ENCODE measurements around the gene ARHGDIG. TPM values are rescaled to one million over a fixed set of nuclear protein-coding genes. Genes with fewer than 3 reads are reported as not detected.

Gene ARHGDIG
- total RNA-seq, 1 donor from 2014 or later, result 7.0 TPM

GRCh38 chr16:259814-260253 lies 20.6 kb upstream of the ARHGDIG start:
- H3K4me1 ChIP-seq, result no peaks in the 10 kb centered on the region
- intact Hi-C loops (cut with micrococcal nuclease), result no loop called here
- no peaks in the 10 kb centered on the region for H3K9me3 ChIP-seq (replicated peaks)
- TF ChIP-seq CTCF (IDR thresholded peaks at IDR 0.05; ENCODE audit: borderline replicate concordance), result no peak
- peaks cover 90% of the 10 kb centered on the region for H3K36me3 ChIP-seq
- H3K27me3 ChIP-seq (ENCODE audit: low read depth), result no peaks in the 10 kb centered on the region
- no peak overlapping the region for H3K27ac ChIP-seq (replicated peaks)
- DNase-seq, result no peak
- H3K4me3 ChIP-seq, result no peak overlapping the region

- H3K27me3 ChIP-seq (ENCODE audit: low read depth), result no peaks in the 10 kb centered on the region
- peaks cover 89% of the 10 kb centered on the region for H3K36me3 ChIP-seq
- no peak overlapping the region for H3K27ac ChIP-seq (replicated peaks)
- intact Hi-C loops (cut with micrococcal nuclease), result no loop called here
- TF ChIP-seq CTCF (IDR thresholded peaks at IDR 0.05; ENCODE audit: borderline replicate concordance), result no peak
- H3K4me1 ChIP-seq, result no peaks in the 10 kb centered on the region
- no peak overlapping the region for H3K4me3 ChIP-seq
- no peak for DNase-seq
- no peaks in the 10 kb centered on the region for H3K9me3 ChIP-seq (replicated peaks)
Observed at GRCh38 chr16:260326-260725, 20.1 kb upstream of the ARHGDIG start.

- H3K4me3 ChIP-seq, result no peak overlapping the region
- no peaks in the 10 kb centered on the region for H3K9me3 ChIP-seq (replicated peaks)
- peaks cover 81% of the 10 kb centered on the region for H3K36me3 ChIP-seq
- no peak overlapping the region for H3K27ac ChIP-seq (replicated peaks)
- H3K4me1 ChIP-seq, result no peaks in the 10 kb centered on the region
- intact Hi-C loops (cut with micrococcal nuclease), result no loop called here
- H3K27me3 ChIP-seq (ENCODE audit: low read depth), result no peaks in the 10 kb centered on the region
- no peak for TF ChIP-seq CTCF (IDR thresholded peaks at IDR 0.05; ENCODE audit: borderline replicate concordance)
- DNase-seq, result no peak
Observed at GRCh38 chr16:261031-261691, 19.2 kb upstream of the ARHGDIG start.

- no peak for TF ChIP-seq CTCF (IDR thresholded peaks at IDR 0.05; ENCODE audit: borderline replicate concordance)
- no peak for DNase-seq
- H3K36me3 ChIP-seq, result peaks cover 71% of the 10 kb centered on the region
Observed at GRCh38 chr16:262121-262745, 18.2 kb upstream of the ARHGDIG start.

GRCh38 chr16:263182-263774 lies 17.1 kb upstream of the ARHGDIG start:
- H3K27ac ChIP-seq (replicated peaks), result no peak overlapping the region
- no peak overlapping the region for H3K4me3 ChIP-seq
- intact Hi-C loops (cut with micrococcal nuclease), result no loop called here
- H3K4me1 ChIP-seq, result no peaks in the 10 kb centered on the region
- no peaks in the 10 kb centered on the region for H3K27me3 ChIP-seq (ENCODE audit: low read depth)
- TF ChIP-seq CTCF (IDR thresholded peaks at IDR 0.05; ENCODE audit: borderline replicate concordance), result no peak
- peaks cover 67% of the 10 kb centered on the region for H3K36me3 ChIP-seq
- DNase-seq, result no peak
- no peaks in the 10 kb centered on the region for H3K9me3 ChIP-seq (replicated peaks)

More at GRCh38 chr16:262121-262745, 18.2 kb upstream of the ARHGDIG start:
- no peaks in the 10 kb centered on the region for H3K27me3 ChIP-seq (ENCODE audit: low read depth)
- no peaks in the 10 kb centered on the region for H3K4me1 ChIP-seq
- no peak overlapping the region for H3K4me3 ChIP-seq
- no peak overlapping the region for H3K27ac ChIP-seq (replicated peaks)
- intact Hi-C loops (cut with micrococcal nuclease), result no loop called here
- no peaks in the 10 kb centered on the region for H3K9me3 ChIP-seq (replicated peaks)
